Keratinocyte (primary cell): Measurements from ENCODE around the gene METAP1D.
A peak's percentile ranks its signal among the peaks of the same experiment; 100 is the strongest.

Experiments
- EZH2 ChIP-seq: IDR thresholded peaks from one replicate; pipeline ENCODE4 v1.6.1; 2012; ENCODE audit warnings: inconsistent platforms, mild to moderate bottlenecking, low read length, moderate library complexity
- TF ChIP-seq, protein P1 (sequence below), 3 experiments: IDR thresholded peaks in 1 of 3; conservative IDR thresholded peaks in 1 of 3; optimal IDR thresholded peaks in 1 of 3; 2 replicates in 2 of 3; 3 replicates in 1 of 3; pipeline versions ENCODE3 to v1.5.1; 2011; ENCODE audit warnings: low read length in 3 of 3, mild to moderate bottlenecking in 3 of 3, moderate library complexity in 2 of 3, control low read depth in 1 of 3, inconsistent platforms in 1 of 3; ENCODE audit not compliant: insufficient read depth in 2 of 3; ENCODE audit errors: extremely low read depth in 1 of 3

DNA sequence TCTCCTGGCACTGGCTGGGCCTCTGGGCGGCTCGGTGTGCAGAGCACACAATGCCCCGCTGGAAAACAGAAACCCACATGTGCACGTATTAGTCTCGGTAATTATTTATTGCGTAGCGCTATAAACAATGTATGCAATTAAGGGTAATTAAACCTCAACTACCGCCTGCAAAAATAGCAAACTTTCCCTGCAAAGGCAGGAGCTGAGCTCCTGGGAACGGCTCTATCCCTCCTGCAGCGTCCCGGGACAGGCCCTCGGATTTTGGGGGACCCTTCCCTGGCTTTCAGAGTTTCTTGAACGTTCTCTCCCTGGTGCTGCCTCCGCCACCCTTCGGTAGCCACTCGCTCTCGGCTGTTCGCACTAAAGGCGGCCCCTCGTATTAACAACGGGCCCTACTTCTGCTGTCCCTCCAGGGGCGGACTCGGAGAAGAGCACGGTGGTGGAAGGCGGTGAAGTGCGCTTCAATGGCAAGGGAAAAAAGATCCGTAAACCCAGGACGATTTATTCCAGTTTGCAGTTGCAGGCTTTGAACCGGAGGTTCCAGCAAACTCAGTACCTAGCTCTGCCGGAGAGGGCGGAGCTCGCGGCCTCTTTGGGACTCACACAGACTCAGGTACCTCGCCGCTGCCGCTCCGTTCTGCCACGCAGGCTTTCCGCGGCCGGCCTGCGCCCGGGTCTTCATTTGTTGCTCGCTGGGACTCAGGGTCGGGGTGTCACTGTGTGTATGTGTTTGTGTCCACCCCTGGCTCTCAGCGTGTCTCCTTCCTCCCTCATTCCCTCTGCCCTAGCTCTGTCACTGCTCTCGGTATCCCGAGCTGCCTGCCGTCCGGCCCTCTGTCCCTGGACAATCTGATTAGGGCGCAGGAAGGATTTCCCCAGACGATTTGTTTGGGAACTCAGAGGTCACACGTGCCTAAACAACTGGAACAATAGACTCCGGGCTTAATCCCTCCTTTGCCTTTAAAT, 86.8 kb downstream of the METAP1D start:
- TF ChIP-seq, protein P1, sequence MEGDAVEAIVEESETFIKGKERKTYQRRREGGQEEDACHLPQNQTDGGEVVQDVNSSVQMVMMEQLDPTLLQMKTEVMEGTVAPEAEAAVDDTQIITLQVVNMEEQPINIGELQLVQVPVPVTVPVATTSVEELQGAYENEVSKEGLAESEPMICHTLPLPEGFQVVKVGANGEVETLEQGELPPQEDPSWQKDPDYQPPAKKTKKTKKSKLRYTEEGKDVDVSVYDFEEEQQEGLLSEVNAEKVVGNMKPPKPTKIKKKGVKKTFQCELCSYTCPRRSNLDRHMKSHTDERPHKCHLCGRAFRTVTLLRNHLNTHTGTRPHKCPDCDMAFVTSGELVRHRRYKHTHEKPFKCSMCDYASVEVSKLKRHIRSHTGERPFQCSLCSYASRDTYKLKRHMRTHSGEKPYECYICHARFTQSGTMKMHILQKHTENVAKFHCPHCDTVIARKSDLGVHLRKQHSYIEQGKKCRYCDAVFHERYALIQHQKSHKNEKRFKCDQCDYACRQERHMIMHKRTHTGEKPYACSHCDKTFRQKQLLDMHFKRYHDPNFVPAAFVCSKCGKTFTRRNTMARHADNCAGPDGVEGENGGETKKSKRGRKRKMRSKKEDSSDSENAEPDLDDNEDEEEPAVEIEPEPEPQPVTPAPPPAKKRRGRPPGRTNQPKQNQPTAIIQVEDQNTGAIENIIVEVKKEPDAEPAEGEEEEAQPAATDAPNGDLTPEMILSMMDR (optimal IDR thresholded peaks at IDR 0.05 in 1 of 3, IDR thresholded peaks at IDR 0.05 in 1 of 3, conservative IDR thresholded peaks at IDR 0.05 in 1 of 3; ENCODE audit: extremely low read depth in 1 of 3, insufficient read depth in 2 of 3, low read length in 3 of 3): peak; percentile 8 to 55 (median 29)
- peak; percentile 64 for TF ChIP-seq EZH2
